Stimulated activated CD4-positive, alpha-beta T cell treated with anti-CD3 and anti-CD28 coated beads, TNF-alpha, amount 100 ng/mL, for 1 hour (primary cell): ENCODE measurements around the gene ELMOD1.

Experiments
- DNase-seq, 3 donors: peaks; one replicate each; pipeline ENCODE4 v3.0.0-alpha.2; 2020; ENCODE audit warnings: low read depth in 3 of 3, low spot score in 1 of 3

ELMOD1 gene

GRCh38 chr11:107583629-107584195 is 7.2 kb upstream of the ELMOD1 start:
- no peak for DNase-seq

DNA sequence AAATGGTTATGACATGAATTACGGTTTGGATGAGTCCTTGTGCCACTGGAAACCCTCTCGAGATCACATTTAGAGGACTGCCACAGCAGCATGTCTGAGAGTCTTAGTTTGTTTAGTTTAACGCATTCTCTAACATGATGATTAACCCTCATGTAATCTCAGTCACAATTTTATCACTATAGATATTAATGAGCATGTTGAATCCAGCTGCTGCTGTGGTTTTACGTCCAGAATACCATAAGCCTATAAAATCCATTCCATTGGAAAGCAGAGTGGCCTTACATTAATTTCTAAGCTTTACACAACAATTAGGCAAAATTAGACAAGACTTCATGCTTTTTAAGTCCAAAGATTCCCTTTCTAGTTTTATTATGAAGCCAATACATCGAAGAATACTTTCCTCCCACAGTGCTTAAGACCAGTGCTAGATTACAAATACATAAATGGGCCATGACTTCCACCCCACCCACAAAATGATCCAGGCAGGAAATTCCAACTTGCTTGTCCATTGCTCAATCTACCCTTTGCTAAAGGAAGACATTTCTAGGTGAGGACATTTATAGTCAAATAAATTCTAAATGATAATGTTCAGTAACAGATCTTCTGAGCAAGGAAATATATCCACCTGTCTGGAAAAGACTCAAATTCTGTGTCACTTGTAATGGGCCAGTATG is 3.5 kb upstream of the ELMOD1 start:
- DNase-seq = no peak

GRCh38 chr11:107591378-107592230 is 657 bp downstream of the ELMOD1 start:
- peak in 1 of 3 donors; percentile 8 for DNase-seq

DNA sequence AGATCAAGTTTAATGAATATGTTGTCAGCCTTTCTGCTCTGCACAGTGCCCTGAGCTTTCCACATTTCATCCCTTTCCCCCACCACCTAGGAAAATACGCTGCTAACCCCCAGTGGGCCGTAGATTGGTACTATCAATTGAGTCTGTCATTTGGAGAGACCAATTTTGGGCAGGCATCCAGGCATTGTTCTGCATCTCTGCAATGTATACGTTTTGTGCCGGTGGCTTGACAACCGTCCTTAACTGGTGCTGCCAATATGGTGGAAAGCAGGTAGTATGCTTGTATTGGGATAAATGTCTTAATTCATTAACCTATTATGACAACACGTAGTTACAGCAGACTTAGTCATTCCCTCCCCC is 1.3 kb downstream of the ELMOD1 start:
- no peak for DNase-seq

- DNase-seq = no peak
Observed at GRCh38 chr11:107592813-107593212, 1.9 kb downstream of the ELMOD1 start.

DNA sequence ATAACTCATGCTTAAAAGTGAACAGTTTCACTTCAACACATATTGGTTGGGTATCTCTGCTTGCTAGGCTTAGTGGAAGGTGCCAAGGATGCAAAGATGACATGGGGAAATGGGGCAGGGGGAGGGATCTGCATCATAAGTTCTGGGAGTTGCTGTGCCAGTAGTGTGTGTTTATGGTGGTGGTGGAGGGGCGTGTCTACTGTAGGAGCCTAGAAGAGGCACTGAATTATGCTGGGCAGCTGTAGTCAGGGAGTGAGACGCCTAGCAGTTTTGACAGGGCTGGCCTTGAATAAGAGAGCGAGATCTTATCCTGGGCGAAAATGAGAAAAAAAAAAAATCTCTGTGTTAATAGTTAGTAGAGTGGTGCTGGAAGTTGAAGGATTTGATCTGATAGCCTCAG is 3.0 kb downstream of the ELMOD1 start:
- no peak for DNase-seq

DNA sequence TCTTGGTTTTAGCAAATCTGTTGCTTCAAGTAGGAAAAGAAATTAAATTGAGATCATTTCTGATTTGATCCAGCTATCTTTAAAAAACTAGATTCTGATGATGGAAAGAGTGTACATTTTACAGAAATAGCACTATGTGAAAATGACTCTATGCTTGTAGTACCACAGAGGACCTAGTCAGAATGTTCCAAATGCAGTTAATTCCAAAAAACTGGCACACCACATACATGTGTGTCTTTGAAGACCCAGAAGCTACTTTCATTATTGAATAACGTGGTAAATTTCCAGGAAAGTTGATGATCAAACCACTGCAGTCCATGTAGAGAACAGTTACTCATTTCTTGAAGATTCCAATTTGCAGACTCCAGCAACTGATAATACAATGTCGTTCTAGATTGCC is 3.8 kb downstream of the ELMOD1 start:
- DNase-seq = no peak

- no peak for DNase-seq
Observed at GRCh38 chr11:107598225-107599139, 7.5 kb downstream of the ELMOD1 start.

DNA sequence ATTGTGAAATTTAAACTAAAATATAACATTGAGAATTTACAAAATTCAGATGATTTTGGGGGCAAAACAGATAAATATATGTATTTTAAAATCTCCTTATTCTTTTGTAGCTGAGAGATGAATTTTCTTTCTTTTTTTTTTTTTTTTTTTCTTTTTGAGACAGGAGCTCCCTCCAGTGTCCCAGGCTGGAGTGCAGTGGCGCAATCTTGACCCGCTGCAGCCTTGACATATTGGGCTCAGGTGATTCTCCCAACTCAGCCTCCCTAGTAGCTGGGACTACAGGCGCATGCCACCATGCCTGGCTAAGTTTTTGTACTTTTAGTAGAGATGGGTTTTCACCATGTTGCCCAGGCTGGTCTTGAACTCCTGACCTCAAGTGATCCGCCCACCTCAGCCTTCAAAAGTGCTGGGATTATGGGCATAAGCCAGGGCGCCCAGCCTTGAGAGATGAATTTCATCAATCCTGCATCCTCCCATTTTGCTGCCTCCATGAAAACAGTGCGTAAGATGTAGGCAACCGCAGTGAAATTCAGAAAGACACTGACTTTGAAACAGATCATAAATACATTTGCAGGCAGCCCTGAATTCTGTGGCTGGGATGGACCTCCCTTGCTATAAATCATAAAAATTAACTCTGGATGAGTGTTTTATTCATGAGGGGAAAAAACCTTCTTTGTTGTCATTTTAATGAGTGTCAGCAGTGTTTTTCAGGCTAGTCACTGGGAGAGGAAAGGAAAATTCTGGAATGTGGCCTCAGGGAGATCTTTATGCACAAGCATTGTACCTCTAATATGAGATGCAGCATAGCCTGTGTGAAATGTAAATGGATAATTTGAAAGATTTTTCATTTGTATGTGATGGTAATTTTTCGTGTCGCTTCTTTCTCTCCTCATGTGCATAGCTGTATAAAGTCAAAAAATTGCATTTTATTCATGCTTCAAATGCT is 14.4 kb downstream of the ELMOD1 start:
- no peak for DNase-seq

GRCh38 chr11:107606141-107606540 is 15.2 kb downstream of the ELMOD1 start:
- DNase-seq = no peak

- DNase-seq = no peak
Observed at GRCh38 chr11:107608809-107609208, 17.9 kb downstream of the ELMOD1 start.

- no peak for DNase-seq
Observed at GRCh38 chr11:107609400-107610218, 18.7 kb downstream of the ELMOD1 start.

GRCh38 chr11:107612445-107612844 is 21.5 kb downstream of the ELMOD1 start:
- DNase-seq = no peak

DNA sequence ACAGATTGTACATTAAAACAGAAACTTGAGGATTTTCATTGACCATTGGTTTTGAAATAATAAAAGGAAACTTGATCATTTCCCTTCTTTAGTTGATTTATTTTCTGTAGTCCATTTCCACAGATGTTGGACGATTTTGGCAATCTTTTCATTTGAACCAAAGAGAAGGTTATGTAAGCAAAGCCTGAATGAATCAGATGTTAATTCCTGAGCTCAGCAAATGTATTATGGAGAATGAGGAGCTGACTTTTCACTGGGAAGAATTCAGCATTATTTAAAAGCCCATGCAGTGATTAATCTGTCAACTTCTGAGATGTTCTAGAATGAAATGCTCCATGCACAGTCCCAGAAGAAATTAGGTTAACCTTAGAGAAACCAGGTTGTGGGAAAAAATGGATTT is 29.0 kb downstream of the ELMOD1 start:
- DNase-seq = no peak

DNA sequence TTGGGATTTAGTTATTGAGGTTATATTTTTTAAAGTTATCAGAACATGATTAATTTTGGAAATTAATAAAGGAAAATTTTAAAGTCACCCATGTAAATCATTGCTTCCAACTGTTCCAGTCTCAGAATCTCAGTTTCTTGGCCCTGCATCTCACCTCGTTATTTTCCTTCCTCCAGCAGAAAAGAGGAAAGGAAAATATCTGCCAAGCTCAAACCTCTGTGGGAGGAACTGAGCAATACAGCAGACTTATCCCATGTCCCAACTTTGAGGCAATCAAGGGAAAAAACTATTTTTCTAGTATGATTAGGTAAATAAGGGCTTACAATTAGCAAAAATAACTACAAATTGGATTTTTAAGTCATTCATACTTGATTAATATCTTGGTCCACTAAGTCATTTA is 30.1 kb downstream of the ELMOD1 start:
- DNase-seq = no peak

GRCh38 chr11:107623183-107623582 is 32.2 kb downstream of the ELMOD1 start:
- DNase-seq = no peak

DNA sequence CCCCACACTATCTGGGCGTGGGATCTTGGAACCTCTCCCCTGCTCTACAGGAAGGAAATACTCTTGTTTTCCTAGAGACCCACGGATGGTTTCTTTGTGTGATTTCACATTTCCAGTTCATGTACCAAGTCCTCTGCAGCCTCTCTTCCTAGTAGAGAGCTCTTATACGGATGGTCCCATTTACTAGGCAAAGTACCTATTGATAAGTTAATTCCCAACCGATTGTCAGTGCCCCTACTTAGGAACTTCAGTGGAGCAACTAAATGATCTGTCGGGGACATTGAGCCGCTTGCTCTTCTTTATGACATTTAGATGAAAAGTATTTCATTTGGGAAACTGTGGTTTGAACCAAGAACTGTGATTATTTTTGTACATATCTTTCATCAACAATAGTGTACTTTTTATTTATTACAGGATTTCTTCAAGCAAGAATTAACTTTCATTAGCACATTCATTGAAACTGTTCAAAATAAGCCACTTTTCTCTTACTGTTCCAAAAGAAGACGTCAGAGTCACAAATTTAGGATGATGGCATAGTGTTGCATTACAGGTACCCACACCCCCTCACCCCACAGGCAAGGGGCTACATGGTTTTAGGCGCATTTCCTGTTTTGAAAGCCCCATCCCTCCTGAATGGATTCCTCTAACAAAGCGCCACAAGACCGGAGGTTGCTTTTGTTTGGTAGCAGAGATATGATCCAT is 34.2 kb downstream of the ELMOD1 start:
- DNase-seq = no peak

- no peak for DNase-seq
Observed at GRCh38 chr11:107625685-107625989, 34.7 kb downstream of the ELMOD1 start.

DNA sequence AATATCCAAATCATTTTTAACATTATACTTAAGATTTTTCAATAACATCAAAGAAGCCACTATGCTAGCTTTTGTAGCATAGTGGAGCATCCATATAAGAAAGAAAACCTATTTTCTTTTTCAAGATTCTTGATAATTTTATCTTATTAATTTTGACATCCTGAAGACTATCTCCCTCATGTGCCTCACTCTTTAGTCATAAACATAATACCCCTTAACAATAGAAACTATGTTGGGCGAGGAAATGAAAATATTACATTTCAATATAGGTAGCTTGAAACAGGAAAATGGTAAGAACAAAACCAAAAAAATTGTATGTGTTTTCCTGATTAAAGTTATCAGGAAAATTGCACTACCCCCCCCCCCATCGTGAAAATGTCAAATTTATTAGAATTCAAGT is 40.1 kb downstream of the ELMOD1 start:
- no peak for DNase-seq
